Measurements from ENCODE around the gene CSMD2.

CSMD2 gene

DNA sequence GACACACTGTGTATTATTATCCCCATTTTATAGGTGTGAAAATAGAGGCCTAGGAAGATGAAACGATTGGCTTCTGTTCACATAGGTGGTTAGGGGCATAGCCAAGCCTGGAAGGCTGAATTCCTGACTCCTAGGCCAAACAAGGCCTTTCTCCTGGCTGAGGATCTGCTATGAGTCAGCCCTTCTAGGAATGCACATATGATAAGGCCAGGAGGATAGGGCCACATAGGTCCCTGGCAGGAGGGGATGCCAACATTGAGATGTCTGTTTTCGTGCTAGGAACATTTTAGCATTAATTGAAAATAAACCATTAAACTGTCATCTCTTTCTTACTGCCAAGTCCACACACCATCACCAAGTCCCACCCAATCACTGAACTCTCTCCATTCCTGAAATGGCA, 9.2 kb downstream of the CSMD2 start:
- no peak for FAIRE-seq

- no peak for FAIRE-seq
These were observed 11.8 kb downstream of the CSMD2 start for GRCh38 chr1:34153246-34153645.

DNA sequence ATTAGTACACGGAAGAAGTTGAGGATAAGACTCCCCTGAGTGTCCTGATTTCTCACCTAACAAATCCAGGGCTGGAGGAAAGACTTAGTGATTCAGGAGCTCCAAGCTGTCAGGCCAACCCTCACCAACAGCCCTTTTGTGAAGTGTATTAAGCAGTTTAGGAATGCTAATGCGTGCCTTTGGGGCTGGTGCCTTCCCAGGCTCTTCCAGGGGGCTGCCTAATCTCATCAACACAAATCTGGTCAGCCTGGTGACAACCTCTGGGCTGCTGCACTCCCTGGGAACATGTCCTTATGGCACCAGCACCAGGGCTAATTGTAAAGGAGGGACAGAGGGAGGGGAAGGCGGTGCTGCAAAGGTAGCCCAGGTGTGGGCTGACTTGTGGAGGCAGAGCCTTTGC, 15.5 kb downstream of the CSMD2 start:
- FAIRE-seq = no peak

GRCh38 chr1:34147301-34147700, 17.7 kb downstream of the CSMD2 start:
- no peak for FAIRE-seq

GRCh38 chr1:34144766-34145165, 20.3 kb downstream of the CSMD2 start:
- FAIRE-seq = no peak

DNA sequence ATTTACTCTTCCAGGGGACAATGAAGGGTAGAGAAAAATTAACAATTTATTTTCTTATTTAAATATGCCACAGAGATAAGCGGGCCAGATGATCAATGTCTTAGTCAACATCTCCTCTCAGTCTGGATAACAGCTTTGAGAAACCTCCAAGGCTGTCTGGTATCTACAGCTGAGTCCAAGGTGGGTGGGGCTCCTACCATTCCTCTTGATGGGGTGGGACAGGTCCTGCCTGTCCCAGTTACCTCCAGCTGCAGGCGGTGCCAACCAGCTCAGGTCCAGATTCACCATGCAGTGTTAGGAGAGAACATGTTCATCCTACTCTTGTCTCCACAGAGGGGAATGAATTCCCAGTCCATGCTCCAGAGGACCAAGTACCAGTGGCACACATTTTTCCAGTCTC, 21.1 kb downstream of the CSMD2 start:
- FAIRE-seq = no peak

- no peak for FAIRE-seq
These were observed 24.9 kb downstream of the CSMD2 start for GRCh38 chr1:34140011-34140676.

GRCh38 chr1:34137411-34137810, 27.6 kb downstream of the CSMD2 start:
- FAIRE-seq = no peak

DNA sequence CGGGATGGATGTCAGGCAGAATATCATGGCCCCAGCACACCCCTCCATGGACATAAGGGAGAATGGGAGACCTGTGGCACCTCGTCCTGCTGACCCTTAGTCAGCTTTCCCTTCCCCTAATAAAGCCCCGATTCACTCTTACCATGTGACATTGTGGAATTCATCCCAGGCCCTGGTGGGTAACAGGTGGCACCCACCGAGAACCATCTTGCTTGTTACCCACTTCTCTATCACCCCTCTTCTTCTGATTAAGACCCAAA, 32.9 kb downstream of the CSMD2 start:
- FAIRE-seq = no peak

- FAIRE-seq = no peak
These were observed 33.5 kb downstream of the CSMD2 start for GRCh38 chr1:34131396-34132160.

DNA sequence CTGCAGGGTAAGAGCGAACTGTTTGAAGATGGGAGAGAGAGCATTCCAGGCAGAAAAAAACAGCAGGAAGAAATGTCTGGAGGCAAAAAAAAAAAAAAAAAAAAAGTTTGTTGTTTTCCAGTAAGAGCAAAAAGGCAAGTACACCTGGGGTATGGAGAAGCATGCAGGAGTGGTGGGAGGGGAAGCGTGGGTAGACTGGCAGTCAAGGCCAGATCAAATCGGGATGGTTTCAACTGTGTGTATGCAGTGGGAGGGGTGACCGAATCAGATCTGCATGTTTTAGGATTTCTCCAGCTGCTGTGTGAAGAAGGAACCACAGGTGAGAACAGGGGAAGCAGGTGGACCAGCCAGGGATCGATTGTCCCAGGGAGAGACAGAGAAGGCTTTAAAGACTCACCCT, 34.7 kb downstream of the CSMD2 start:
- no peak for FAIRE-seq

DNA sequence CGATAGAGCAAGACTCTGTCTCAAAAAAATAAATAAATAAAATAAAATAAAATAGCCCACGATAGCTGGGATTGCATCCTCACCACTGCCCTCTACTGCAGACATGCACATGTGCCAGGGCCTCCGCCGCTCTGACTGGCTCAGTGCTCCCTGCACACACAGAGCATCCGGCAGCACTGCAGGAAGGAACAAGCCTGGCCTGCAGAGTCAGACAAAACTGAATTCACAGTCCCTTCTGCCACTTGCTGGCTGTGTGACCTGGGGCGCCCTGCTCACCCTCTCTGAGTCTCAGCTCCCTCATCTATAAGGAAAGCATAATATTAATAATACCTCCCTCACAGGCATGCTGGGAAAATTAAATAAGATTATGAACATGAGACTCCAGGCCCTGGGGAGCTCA, 35.4 kb downstream of the CSMD2 start:
- no peak for FAIRE-seq

DNA sequence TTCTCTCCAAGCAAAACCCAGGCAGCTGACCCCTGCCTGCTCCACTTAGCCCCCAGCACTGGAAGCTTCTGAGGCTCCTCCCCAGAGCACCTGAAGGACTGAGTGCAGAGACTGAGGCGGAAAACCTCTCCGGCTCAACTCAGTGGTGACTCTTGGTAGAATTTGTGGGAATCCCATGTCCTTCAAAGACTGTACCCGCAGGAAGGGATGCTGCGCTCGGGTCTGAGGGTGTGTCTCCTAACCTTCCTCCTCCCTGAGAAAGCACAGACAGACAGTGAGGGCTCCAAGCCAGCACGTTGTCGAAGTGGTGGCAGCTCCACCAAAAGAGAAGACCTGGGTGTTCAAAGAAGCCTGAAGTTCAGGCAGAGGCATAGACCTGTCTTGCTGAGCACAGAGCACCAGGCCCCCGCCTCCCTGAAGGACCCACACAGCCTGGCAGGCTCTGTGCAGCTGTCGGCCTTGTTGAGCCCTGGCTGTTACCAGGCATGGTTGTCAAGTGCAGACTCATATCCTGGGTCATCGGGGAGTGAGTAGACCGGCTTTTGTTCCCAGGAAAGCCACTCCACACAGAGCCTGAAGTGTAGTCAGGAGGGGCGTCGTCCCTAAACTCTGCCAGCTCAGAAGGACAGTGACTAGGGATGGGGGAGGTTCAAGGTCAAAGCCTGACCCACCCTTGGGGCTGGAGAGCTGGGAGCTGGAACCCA, 36.7 kb downstream of the CSMD2 start:
- no peak for FAIRE-seq

DNA sequence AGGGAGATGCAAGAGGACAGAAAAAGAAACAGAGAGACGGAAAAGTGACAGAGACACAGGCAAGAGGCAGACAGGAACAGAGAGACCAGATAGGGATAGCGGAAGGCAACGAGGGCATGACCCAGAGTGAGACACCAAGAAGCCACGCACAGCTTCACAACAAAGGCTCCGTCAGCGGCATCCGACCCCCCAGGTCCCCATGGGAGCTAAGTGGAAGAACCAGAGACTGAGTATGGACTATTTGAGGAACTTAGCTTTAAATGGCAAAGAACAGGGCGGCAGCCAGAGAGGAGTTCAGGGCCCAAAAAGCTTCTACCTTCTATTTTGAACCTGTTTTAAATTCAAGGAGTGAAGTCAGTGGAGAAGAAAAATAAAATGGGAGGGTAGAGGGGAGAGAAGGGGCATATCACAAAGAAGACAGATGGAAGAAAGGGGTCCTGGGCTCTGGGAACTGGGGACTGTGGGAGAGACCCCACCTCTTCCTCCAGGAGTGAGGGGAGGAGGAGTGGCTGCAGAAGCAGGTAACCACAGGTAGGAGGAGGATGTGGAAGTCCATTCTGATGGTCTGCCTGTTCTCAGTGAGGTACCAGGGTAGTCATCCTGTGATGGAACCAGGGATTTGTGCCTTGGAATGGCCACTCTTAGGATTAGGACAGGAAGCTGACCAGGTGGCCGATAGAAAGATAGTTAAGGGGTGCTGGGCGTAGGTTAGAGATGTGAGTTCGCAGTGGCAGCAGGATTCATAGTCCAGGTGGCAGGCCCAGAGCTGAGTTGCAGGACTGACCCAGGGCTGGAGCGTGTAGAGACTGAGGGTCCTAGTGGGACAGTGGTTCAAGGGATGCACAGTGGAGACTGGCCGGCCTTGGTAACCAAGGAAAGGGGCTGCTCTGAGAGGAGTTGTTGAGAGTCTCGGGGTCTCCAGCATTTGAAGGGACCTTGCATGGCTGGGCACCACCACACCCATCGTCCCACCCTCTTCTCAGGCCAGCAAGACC, 37.7 kb downstream of the CSMD2 start:
- no peak for FAIRE-seq

GRCh38 chr1:34126486-34126885, 38.5 kb downstream of the CSMD2 start:
- no peak for FAIRE-seq

- no peak for FAIRE-seq
These were observed 39.2 kb downstream of the CSMD2 start for GRCh38 chr1:34125721-34126380.

DNA sequence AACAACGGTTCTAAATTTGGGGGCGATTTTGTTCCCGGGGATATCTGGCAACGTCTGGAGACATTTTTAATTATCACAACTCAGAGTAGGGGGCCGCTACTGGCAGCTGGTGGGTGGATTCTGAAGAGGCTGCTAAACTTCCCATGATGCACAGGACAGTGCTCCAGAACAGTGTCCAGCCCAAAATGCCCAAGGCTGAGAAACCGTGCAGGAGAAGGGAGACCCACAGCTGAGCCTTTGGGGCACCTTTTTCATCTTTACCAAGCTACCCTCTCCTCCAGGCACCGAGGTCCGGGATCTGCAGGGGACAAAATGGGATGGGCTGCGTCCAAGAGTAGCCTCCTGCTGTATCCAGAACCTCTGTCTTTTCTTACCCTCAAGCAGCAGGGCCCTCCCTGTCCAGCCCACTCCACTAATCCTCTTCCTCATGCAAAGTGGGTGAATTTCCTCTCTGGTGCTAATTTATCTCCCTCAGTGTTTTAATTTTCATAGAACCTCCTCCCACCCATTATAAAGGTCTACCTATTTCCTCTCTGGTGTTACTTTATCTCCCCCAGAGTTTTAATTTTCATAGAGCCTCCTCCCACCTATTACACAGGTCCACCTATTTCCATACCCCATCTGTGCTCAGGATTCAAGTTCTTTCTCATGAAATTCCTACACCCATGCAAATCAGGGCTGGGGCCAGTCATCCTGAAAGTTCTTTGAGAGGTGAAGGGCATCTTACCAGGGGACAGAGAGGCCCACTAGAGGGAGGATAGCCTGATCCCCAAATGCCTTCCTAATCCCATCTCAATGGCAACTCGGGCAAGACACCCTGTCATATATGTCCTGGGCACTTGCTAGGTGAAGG, 42.7 kb downstream of the CSMD2 start:
- no peak for FAIRE-seq

GRCh38 chr1:34115233-34115632, 49.8 kb downstream of the CSMD2 start:
- FAIRE-seq = no peak

DNA sequence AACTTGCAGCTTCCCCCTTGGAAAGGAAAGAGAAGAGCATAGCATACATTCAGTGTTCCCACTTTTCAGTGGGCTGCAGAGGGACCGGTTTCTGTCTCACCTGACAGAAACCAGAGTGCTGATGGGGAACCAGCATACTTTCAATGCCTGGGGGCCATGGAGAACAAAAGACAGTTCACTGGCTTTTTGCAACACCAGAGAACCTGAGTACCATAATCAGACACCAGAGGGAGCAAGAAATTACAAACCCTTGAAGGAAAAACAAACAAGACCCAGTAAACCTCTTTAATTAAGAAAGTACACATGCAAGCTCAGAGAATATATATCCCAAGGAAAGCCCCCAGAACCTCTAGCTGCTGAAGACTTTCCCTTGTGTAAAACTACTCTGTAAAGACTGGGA, 51.1 kb downstream of the CSMD2 start:
- FAIRE-seq = no peak

GRCh38 chr1:34113362-34113761, 51.7 kb downstream of the CSMD2 start:
- no peak for FAIRE-seq

DNA sequence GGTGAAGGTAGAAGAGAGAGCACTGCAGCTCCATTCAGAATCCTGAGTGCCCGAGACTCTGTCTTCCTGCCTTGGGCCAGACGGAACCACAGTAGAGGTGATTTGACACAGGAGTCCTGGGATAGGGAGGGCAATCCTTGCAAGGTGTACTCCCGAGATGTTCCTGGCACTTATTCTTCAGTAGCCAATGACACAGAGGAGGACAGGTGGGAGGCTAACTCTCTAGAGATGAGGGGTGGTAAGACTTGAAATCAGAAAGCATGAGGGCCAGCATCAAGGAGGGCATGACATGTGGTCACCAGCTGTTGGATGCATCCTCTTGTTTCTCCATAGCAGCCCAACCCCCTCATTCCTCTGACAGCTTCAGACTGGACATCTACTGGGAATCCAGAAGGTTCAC, 56.3 kb downstream of the CSMD2 start:
- FAIRE-seq = no peak
